ENCODE data around the gene OR51Q1. TPM values are rescaled to one million over a fixed set of nuclear protein-coding genes. Genes with fewer than 3 reads are reported as not detected.

Gene OR51Q1
- total RNA-seq = not detected

- intact Hi-C loops (cut with DNase I) = no loop called here
- ATAC-seq (no peak), DNase-seq (ENCODE audit: low spot score) (no peak)
These were observed at the start of gene OR51Q1 for GRCh38 chr11:5421811-5422210. Gene OR51Q1, plus strand, starts transcription at chr11:5422111. Its CDS starts 90 bp downstream, at chr11:5422201.

- intact Hi-C loops (cut with DNase I) = no loop called here
- peak; percentile 44 for ATAC-seq
- DNase-seq (ENCODE audit: low spot score) = no peak
These were observed 41.1 kb upstream of the OR51Q1 start for GRCh38 chr11:5380740-5381342.

- intact Hi-C loops (cut with DNase I) = no loop called here
- DNase-seq (ENCODE audit: low spot score) (no peak), ATAC-seq (no peak)
These were observed 38.3 kb upstream of the OR51Q1 start, which contains the start of gene OR51M1 for GRCh38 chr11:5383576-5383975. Gene OR51M1, plus strand, starts transcription at chr11:5383812. Its CDS starts 5,587 bp downstream, at chr11:5389399.

- intact Hi-C loops (cut with DNase I) = no loop called here
- ATAC-seq (no peak), DNase-seq (ENCODE audit: low spot score) (no peak)
These were observed 37.6 kb upstream of the OR51Q1 start for GRCh38 chr11:5384335-5384734.

GRCh38 chr11:5390210-5390609 is 31.7 kb upstream of the OR51Q1 start:
- ATAC-seq (no peak), DNase-seq (ENCODE audit: low spot score) (no peak)
- intact Hi-C loops (cut with DNase I) = no loop called here

- DNase-seq (ENCODE audit: low spot score) (no peak), ATAC-seq (no peak)
- intact Hi-C loops (cut with DNase I) = no loop called here
These were observed 27.8 kb upstream of the OR51Q1 start for GRCh38 chr11:5394091-5394490.

GRCh38 chr11:5398936-5399335 is 23.0 kb upstream of the OR51Q1 start:
- intact Hi-C loops (cut with DNase I) = no loop called here
- DNase-seq (ENCODE audit: low spot score) (no peak), ATAC-seq (no peak)

GRCh38 chr11:5405173-5405572 is 16.7 kb upstream of the OR51Q1 start:
- intact Hi-C loops (cut with DNase I) = no loop called here
- DNase-seq (ENCODE audit: low spot score) = no peak
- ATAC-seq = no peak

GRCh38 chr11:5420993-5421392 is 918 bp upstream of the OR51Q1 start:
- intact Hi-C loops (cut with DNase I) = no loop called here
- DNase-seq (ENCODE audit: low spot score) (no peak), ATAC-seq (no peak)

- ATAC-seq (no peak), DNase-seq (ENCODE audit: low spot score) (no peak)
- intact Hi-C loops (cut with DNase I) = no loop called here
These were observed 1.2 kb downstream of the OR51Q1 start for GRCh38 chr11:5423131-5423530.

GRCh38 chr11:5441414-5441813 is 19.5 kb downstream of the OR51Q1 start, which contains the start of gene OR51I1:
Gene OR51I1, minus strand, starts transcription at chr11:5441514. Its CDS starts 0 bp downstream, at chr11:5441514.
- DNase-seq (ENCODE audit: low spot score) (no peak), ATAC-seq (no peak)
- intact Hi-C loops (cut with DNase I) = no loop called here

GRCh38 chr11:5443835-5444393 is 22.0 kb downstream of the OR51Q1 start:
- intact Hi-C loops (cut with DNase I) = no loop called here
- ATAC-seq (no peak), DNase-seq (ENCODE audit: low spot score) (no peak)

- ATAC-seq (no peak), DNase-seq (ENCODE audit: low spot score) (no peak)
- intact Hi-C loops (cut with DNase I) = no loop called here
These were observed 27.1 kb downstream of the OR51Q1 start, which contains the start of gene OR51I2 for GRCh38 chr11:5449023-5449422. Gene OR51I2, plus strand, starts transcription at chr11:5449323. Its CDS starts 4,166 bp downstream, at chr11:5453489.

GRCh38 chr11:5449432-5449831 is 27.5 kb downstream of the OR51Q1 start:
- no peak for DNase-seq (ENCODE audit: low spot score)
- intact Hi-C loops (cut with DNase I) = no loop called here
- no peak for ATAC-seq

GRCh38 chr11:5460983-5461621 is 39.2 kb downstream of the OR51Q1 start:
- ATAC-seq = peak; percentile 22
- DNase-seq (ENCODE audit: low spot score) = no peak
- intact Hi-C loops (cut with DNase I) = no loop called here

GRCh38 chr11:5467527-5467926 is 45.6 kb downstream of the OR51Q1 start:
- intact Hi-C loops (cut with DNase I) = no loop called here
- ATAC-seq (no peak), DNase-seq (ENCODE audit: low spot score) (no peak)

Other genes with a start within 250 kb of the OR51Q1 start
- not detected for gene OR51V1, start 221.4 kb upstream of the OR51Q1 start, total RNA-seq
- 16,523 TPM for gene HBB, start 195.0 kb upstream of the OR51Q1 start, total RNA-seq
- gene HBD, start 187.6 kb upstream of the OR51Q1 start, total RNA-seq = 38.4 TPM
- 5.3 TPM for gene HBG1, start 172.3 kb upstream of the OR51Q1 start, total RNA-seq
- 6.1 TPM for gene HBG2, start 167.3 kb upstream of the OR51Q1 start, total RNA-seq
- not detected for gene HBE1, start 152.2 kb upstream of the OR51Q1 start, total RNA-seq
- 0.40 TPM for gene OR51B4, start 120.2 kb upstream of the OR51Q1 start, total RNA-seq
- gene OR51B2, start 97.8 kb upstream of the OR51Q1 start, total RNA-seq = 0.40 TPM
- 1.4 TPM for gene OR51B5, start 78.6 kb upstream of the OR51Q1 start, total RNA-seq
- gene OR51B6, start 70.6 kb upstream of the OR51Q1 start, total RNA-seq = not detected
- gene OR51M1, start 38.3 kb upstream of the OR51Q1 start, total RNA-seq = not detected
- gene OR51I1, start 19.4 kb downstream of the OR51Q1 start, total RNA-seq = not detected
- gene OR51I2, start 27.2 kb downstream of the OR51Q1 start, total RNA-seq = not detected
- not detected for gene OR52D1, start 66.6 kb downstream of the OR51Q1 start, total RNA-seq
- 1.1 TPM for gene UBQLN3, start 87.8 kb downstream of the OR51Q1 start, total RNA-seq
- 1.5 TPM for gene UBQLNL, start 94.6 kb downstream of the OR51Q1 start, total RNA-seq
- 0.89 TPM for gene OR52H1, start 126.4 kb downstream of the OR51Q1 start, total RNA-seq
- gene OR52B6, start 158.8 kb downstream of the OR51Q1 start, total RNA-seq = not detected
- gene TRIM6, start 174.5 kb downstream of the OR51Q1 start, total RNA-seq = 3.3 TPM
- gene TRIM34, start 202.9 kb downstream of the OR51Q1 start, total RNA-seq = 7.2 TPM

Data from sciatic nerve (tissue), 2 donors.